GM21529 (cell line): Measurements from ENCODE around the gene RAB30.

Source experiments
- ATAC-seq: cut with Tn5 transposase; IDR thresholded peaks from one replicate; pipeline ENCODE4 v1.9.1; 2021; ENCODE audit not compliant: unreplicated experiment

Gene RAB30, protein sequence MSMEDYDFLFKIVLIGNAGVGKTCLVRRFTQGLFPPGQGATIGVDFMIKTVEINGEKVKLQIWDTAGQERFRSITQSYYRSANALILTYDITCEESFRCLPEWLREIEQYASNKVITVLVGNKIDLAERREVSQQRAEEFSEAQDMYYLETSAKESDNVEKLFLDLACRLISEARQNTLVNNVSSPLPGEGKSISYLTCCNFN

DNA sequence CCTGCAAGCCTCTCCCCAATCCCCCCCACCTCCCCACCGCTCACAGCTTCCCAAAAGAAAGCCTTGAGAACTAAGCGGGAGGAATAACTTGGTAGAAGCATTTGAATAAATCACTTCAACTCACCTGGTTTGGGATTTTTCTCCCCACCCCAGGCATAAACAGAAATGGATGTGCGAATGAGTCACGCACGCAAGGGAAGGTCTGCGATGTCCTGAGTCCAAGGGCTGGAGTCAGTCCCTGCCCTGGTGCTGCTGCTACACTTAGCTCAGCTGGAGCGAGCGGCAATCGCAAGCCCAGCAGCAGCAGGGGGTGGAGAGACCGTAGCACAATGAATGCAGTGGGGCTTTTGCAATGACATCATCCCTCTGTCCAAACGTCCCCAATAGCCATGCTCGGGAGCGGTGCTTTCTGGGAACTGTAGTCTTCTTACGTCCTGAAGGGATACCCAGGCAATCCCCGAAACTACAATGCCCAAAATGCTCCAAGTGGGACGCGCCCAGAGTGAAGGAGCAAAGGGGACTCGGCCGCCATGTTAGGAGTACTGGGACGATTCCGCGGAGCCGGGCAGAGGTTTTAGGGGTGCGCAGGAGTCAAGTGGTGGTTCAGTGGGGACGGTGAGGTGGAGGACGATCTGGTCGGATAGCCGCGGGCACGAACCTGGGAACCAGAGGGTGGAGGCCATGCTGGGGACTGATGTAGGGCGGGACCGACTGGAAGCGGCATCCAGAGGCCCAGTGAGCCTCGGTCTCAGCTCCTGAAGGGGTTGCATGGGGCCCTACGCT is at the start of gene RAB30:
Gene RAB30 (minus strand): TSS at position 331 of the 783 bp plus-strand sequence. CDS start 74,581 bp downstream, outside the sequence.
- ATAC-seq, result peak; percentile 97

DNA sequence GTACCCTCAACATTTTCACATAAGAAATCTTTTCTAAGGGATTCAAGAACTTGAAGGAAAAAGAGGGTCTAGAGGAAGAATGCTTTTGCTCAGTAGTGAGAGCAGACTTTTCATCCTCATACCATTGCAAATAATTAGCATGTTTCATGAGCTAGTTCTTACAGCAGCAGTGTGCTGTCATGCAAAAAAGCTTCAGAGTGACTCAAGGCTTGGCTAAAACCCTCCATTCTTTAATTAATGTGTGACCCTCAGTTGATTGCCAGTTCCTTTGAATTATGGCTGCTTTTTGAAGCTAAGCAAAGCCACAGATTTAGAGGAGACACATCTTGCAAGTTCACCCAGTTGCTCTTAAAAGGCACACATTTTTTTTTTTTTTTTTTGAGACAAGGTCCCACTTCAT is 48.6 kb upstream of the RAB30 start:
- ATAC-seq, result no peak

DNA sequence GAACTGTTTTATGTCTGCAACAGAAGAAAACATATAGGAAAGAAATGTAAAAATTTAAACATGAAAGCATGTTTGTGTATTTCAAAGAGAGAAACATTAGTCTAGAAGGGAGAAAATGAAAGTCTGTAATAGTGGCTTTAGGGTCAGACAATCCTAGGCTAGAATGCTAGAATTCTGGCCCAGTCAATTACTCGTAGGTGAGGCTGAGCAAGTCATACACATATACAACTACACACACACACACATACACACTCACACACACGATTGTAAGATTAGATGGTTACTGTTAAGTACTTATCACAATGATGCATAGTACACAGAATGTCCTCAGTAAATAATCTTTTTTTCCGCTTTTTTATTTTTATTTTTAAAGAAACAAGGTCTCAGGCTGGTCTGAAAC is 47.5 kb upstream of the RAB30 start:
- no peak for ATAC-seq

DNA sequence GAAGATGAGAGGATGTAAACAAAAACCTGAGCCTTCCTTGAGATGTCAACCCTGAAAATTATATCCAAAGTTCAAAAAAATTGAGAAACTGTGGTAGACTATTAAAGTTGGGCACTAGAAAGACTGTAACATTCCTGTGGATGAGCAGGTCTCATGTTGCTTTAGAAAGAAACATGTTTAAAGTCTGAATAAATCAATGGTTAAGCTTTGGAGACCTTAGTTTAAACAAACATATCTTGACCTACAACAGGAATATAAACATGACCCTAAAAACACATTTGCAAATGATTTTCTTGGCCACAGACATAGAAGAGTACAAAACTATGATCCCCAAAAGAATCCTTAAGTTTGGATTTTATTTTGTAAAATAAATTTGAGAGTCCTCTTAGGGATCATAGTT is 47.1 kb upstream of the RAB30 start:
- no peak for ATAC-seq

DNA sequence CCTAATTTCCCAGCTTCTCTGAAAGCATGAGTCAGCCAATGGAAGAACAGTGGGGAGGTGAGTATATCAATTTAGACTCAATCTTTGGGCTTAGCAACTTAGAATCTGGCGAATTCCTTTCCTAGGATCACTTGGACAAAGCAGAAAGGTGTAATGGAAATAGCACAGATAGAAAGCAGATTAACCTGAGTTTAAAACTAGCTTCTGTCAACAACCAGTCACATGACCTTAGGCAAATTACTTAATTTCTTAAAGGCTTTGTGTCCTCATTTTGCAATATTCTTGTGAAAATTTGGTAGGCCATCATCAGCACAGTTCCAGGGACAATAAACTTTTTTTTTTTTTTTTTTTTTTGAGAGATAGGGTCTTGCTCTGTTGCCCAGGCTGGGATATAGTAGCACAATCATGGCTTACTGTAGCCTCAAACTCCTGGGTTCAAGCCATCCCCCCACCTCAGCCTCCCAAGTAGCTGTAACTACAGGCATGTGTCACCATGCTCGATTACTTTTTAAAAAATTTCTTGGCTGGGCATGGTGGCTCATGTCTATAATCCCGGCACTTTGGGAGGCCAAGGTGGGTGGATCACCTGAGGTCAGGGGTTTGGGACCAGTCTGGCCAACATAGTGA is 44.4 kb upstream of the RAB30 start:
- no peak for ATAC-seq

DNA sequence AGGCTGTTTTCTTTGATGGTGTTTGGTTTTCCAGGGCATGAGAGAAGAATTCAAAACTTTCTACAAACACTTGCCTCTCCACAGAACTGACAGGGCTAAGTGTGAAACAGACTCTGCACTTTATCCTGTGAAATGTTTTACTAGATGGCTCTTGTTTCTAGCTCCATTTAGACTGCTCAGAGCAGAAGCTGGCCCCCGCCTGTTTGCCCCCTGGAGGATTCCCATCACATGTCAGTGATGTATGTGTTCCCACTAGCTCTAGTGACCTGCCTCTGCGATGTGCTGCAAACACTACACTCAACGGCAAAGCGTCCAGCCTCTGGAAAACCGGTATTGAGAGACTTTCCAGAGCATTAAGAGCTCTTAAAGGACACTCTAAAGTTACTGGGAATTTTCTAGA is 43.9 kb upstream of the RAB30 start:
- ATAC-seq, result no peak

DNA sequence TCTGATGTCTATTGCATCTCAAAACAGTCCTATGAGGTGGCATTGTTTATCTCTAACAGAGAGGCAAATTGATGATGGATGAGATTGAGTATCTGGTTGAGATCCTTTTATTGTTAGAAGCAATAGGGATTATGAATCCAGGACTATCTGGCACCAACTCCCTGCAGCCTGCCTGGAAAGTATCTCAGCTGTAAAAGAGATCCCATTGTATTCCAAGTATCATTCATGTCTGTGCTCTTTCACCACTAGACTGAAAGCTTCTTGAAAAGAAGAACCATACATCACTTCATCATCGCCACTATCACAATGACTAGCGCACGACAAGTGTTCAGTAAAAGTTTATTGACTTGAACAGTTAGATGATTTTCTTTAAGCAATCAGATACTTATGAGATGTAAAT is 43.3 kb upstream of the RAB30 start:
- ATAC-seq, result no peak

DNA sequence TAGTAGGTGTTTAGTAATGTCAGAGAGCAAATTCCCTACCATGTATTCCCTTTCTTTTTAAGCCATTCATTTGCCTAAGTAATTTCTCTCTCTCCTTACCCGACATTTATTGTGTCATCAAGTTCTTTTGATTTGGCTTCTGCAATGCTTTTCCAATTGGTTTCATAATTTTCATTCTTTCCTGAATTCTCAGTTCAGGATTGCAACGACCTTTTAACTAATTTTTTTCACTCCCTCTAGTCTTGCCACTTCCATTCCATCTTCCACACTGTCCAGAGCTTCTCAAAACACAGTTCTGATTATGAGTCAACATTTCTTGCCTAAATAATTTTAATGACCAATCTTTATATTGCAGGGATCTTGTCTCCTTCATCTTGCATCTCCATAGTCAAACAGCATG is 41.2 kb upstream of the RAB30 start:
- no peak for ATAC-seq

DNA sequence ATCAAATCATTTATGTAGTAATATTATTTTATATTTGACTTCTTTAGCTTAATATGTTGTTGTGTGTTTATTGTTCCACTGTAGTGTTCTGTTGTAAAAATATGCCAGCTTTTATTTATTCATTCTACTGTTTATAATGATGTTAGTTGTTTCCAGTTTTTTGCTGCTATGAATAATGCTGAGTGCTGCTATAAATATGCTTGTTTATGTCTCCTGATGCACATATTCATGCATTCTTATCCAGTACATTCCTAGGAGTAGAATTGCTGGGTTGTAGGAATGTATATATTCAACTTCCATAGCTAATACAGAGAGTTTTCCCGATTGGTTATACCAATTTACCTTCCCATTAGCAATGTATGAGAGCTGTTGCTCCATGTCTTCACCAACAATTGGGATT is 33.5 kb upstream of the RAB30 start:
- no peak for ATAC-seq

DNA sequence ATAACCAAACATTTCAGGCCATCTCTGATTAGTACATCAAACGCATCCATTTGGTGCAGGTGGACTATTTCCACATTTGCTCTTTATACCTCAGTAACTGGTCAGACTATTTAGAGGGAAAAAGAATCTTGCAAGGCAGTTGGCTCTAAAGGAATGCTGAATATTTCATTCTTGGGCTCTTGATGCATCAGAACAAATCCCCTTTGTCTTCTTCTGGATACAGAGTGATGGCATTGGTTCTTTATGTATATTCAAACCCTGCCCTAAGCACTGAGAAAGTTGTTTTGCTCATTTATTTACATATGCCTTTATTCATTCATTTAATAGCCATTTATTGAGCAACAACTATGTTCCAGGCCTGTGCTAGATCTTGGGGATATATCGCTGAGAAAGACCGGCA is 31.1 kb upstream of the RAB30 start:
- no peak for ATAC-seq

DNA sequence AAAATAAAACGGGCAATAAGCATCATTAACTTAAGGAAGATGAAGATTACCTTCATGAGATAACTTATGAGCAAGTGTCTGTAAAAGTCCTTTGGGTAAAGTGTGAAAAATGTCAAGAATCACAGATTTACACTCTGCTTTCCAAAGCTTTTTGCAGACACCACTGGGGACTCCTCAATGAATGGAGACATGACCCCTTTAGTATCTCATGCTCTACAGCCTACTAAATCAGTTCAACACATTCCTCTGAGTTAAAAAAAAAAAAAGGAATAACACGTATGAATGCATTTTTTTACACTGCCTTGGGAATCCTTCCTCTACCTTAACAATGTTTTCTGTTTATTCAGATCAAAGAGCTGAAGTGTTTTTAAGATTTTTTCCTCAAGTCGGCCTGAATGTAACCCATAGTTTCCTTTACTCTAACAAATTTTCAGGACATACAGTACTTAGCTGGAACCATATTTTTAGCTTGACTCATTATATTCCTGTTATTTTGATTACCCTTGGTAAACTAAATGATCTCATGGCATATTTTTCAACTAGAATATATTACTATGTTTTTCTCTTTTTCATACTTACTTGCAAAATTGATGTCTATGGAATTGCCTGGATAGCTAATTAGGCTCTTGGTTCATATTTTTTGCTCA is 25.9 kb upstream of the RAB30 start:
- ATAC-seq, result no peak

DNA sequence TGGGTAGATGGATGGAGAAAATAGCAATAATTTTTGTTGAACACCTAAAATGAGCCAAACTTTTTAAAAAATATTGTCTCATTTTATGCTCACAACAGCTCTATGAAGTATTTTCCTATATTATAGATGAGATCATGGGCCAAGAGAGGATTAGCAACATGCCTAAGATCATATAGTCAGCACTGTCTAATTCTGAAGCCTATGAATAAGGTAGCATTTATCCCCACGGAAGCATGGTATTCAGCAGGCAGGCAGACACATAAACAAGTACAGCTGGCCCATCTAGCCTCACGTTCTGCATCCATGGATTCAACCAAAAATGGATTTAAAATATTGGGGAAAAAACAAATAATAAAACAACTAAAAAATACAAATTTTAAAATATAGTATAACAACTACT is 21.9 kb upstream of the RAB30 start:
- no peak for ATAC-seq

DNA sequence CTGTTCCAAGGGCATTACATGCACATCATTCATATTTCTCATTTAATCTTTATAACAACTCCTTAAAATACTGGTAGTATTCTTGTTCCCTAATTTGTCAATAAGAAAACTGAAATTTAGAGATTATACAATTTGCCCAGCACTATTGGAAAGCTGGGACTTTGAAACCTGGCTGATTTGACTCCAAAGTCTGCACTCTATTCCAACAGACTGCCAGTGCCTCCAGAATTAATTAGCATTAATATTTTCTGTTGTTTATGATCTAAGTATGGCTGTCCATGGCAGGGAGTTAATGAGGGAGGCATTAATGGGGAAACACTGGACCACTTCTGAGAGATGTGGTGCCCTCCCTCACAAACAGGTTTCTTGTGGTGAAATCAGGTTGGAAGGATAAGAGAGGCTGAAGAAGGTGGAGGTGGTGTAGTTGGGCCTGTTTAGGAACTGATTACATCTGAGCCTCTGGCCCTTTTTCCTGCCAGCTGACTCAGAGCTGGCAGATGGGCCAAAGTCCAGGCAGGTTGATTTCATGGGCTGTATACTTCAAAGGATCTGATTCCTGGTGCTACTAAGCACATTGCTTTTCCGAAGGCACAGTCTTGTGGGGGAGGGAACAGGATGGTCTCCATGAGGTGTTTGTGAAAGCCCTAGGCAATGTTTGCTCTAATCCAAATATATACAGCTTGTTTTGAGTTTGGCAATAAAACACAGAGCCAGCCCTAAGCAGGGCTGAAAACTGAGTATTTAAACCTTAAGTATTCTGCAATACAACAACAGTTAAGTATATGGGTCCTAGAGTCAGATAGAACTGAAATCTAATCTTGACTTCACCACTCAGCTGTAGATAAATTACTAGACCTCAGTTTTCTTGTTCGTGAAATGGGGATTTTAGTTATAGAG is 21.0 kb upstream of the RAB30 start:
- ATAC-seq, result no peak

DNA sequence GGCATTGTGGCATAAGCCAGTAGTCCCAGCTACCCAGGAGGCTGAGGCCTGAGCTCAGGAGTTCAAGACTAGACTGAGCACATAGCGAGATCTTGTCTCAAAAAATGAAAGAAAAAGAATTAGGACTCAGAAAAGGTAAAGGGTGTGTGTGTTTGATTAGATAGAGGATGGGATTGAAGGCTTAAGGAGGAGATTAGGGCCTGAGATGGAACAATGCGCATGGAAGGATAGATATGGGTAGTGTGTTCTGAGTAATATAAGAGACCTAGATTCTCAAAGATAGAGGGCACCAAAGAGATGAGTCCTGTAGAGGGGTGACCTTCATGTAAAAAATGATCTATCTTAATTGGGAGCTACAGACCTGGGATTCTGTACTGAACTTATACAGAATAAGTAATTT is 17.3 kb upstream of the RAB30 start:
- ATAC-seq, result no peak

DNA sequence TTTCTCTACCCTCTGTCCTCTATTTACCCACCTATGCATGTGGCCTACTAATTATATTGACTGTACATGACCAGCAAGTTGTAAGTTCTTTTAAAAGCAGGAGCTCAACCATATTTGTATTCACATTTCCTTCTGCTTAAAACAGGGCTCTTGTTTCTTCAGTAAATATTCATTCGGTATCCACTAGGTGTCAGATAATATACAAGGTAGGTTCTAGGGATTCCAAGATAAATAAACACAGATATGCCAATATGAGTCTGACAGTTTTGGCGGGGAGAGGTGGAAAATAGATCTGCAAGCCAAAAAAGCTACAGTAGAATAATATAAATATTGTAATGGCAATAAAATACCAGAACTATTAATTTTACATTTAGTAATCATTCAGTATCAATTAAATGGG is 15.3 kb upstream of the RAB30 start:
- ATAC-seq, result no peak

DNA sequence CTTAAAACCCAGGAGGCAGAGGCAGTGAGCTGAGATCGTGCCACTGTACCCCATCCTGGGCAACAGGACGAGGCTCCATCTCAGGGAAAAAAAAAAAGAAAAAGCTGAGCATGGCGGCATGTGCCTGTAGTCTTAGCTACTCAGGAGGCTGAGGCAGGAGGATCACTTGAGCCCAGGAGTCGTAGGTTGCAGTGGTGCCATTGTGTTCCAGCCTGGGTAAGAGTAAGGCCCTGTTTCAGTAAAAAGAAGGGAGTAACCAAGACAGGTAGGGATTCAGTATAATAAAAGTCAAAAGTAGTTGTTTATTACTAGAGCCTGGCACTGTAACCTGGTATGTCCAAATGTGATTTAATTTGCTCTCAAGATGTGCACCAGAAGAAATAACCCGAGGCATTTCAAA is 8.1 kb upstream of the RAB30 start:
- no peak for ATAC-seq

DNA sequence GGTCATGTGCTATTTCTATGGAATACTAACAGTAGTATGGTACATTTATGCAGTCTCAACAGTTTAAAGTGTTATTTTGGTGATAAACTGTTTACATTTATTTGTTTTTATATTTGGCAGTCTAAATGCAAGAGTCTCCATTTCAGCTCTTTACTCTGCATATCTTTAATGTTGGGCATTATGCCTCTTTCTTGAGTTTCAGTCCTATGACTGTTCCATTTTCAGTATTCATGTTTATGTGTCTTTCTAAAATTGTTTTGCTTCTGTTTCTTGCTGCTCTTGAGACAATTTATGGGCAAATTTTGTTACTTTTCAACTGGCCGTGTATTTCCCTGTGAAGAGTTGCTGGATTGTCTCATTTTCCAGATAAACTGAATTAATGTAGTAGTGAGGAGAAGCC is 6.6 kb upstream of the RAB30 start:
- ATAC-seq, result no peak

DNA sequence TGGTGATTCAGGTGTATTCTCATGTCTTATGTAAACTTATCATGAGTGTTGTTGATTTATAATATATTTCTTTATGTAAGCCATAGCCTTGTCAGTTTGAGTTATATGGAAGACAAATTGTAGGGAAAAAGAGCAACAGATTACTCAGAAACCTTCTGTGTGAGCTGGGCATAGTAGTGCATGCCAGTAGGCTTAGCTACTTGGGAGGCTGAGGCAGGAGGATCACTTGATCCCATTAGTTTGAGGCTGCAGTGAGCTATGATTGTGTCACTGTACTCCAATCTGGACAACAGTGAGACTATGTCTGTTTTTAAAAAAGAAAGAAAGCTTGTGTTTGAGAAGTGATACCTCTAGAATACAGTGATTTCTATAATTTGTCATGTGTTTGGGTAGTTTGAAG is 2.2 kb upstream of the RAB30 start:
- ATAC-seq, result no peak

DNA sequence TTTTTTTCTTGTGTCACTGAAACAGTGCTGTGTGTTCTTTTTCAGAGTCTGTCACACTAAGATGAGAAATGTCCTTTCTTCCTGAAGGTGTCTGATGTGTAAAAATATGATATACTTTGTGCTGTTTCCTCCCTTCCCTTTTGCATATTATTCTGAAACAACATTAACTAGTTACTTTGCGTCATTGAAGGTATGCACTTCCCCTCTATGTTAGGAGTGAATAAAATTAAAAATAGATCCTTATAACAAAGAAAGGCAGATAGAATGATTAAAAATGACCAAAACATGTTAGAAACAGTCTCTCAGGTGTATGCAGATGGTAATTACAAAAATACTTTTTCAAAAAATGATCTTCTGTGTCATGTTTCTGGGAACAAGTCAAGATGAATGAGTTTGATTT is 1.6 kb upstream of the RAB30 start:
- ATAC-seq, result no peak

DNA sequence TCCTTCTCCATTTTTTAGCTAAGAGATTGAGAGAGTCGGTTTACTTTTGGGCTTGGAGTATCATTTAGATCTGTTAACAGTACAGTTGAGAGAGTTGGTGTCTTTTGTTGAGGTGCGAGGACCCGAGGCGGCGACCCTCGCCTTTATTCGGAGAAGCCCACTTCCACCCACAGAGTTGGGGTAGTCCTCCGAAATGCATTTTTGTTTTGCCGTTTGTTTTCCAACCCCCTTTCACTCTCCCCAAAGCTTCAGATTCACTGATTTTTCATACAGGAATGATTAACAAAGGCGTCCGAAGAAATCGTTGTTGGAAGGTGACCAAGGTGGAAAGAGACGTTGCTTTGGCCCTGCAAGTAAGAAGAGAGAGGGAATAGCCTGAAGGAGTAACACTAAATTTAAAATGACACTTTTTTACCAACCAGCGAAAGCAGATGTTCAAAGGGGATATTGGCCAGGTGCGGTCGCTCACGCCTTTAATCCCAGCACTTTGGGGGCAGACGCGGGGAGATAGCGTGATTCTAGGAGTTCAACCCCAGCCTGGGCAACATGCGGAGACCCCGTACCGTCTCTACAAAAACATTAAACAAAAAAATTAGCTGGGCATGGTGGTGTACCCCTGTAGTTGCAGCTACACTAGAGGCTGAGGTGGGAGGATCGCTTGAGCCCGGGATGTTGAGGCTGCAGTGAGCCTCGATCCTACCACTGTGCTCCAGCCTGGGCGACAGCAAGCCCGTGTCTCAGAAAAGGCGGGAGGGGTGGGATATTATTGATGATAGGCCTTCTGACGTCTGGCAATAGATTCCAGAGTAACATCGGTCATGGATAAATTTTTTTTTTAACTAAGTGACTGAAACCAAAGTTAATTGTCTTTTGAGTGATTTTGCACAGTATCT is 899 bp upstream of the RAB30 start:
- no peak for ATAC-seq
